Duodenal mucosa (tissue), 2 donors: ENCODE results near the gene GNA15.
A peak's percentile ranks its signal among the peaks of the same experiment; 100 is the strongest.

Experiments used
- H3K27ac ChIP-seq: one replicate; pipeline ENCODE4 v1.7.0; 2013; ENCODE audit warnings: low read depth, low read length
- H3K27me3 ChIP-seq, 2 donors: one replicate each; pipeline ENCODE4 v1.7.0; 2013; ENCODE audit warnings: low read length in 2 of 2, control low read depth in 1 of 2; ENCODE audit not compliant: insufficient read depth in 2 of 2, control insufficient read depth in 1 of 2
- H3K36me3 ChIP-seq, 2 donors: one replicate each; pipeline ENCODE4 v1.7.0; 2013; ENCODE audit warnings: low read length in 2 of 2, control low read depth in 1 of 2; ENCODE audit not compliant: insufficient read depth in 2 of 2, control insufficient read depth in 1 of 2
- H3K4me1 ChIP-seq, 2 donors: one replicate each; pipeline ENCODE4 v1.7.0; 2013; ENCODE audit warnings: low read length in 2 of 2, control low read depth in 1 of 2; ENCODE audit not compliant: insufficient read depth in 2 of 2, control insufficient read depth in 1 of 2
- H3K4me3 ChIP-seq, 2 donors: one replicate each; pipeline ENCODE4 v1.7.0; 2013; ENCODE audit warnings: low read length in 2 of 2, low read depth in 1 of 2
- H3K9ac ChIP-seq, 2 donors: one replicate each; pipeline ENCODE4 v1.7.0; 2013; ENCODE audit warnings: low read length in 2 of 2, low read depth in 1 of 2
- H3K9me3 ChIP-seq, 2 donors: one replicate each; pipeline ENCODE4 v1.7.0; 2013; ENCODE audit warnings: low read length in 2 of 2, control low read depth in 1 of 2; ENCODE audit not compliant: control insufficient read depth in 1 of 2

The GNA15 gene

GRCh38 chr19:3175781-3176714 lies 40.2 kb downstream of the GNA15 start:
- peak overlapping the region; percentile 12 to 48 for H3K9ac ChIP-seq
- H3K4me3 ChIP-seq: no peak overlapping the region
- H3K36me3 ChIP-seq: no peaks in the 10 kb centered on the region
- no peaks in the 10 kb centered on the region for H3K9me3 ChIP-seq
- peak overlapping the region; percentile 46 for H3K27ac ChIP-seq
- H3K27me3 ChIP-seq: no peaks in the 10 kb centered on the region
- peaks cover 16% of the 10 kb centered on the region in 2 donors for H3K4me1 ChIP-seq

- no peak overlapping the region for H3K27ac ChIP-seq
- peaks cover 16% of the 10 kb centered on the region in 2 donors for H3K4me1 ChIP-seq
- H3K4me3 ChIP-seq: peak overlapping the region in 1 of 2 donors; percentile 19
Observed at GRCh38 chr19:3176715-3177501, 41.1 kb downstream of the GNA15 start.

GRCh38 chr19:3178377-3178972 lies 42.6 kb downstream of the GNA15 start, which contains the start of gene S1PR4:
S1PR4 (plus strand) TSS chr19:3178769; CDS start chr19:3178793, 24 bp downstream.
- Histone ChIP-seq H3K27ac (peak within 1 kb of the TSS; percentile 62), H3K9ac (peak within 1 kb of the TSS; percentile 47 to 66), H3K27me3 (no peaks in the 10 kb centered on the region), H3K36me3 (no peaks in the 10 kb centered on the region), H3K9me3 (no peaks in the 10 kb centered on the region), H3K4me1 (peaks cover 16% of the 10 kb centered on the region in 2 donors), H3K4me3 (peak within 1 kb of the TSS; percentile 53 to 55)

More at GRCh38 chr19:3176715-3177501, 41.1 kb downstream of the GNA15 start:
- Histone ChIP-seq H3K36me3 (no peaks in the 10 kb centered on the region), H3K9ac (peak overlapping the region in 1 of 2 donors; percentile 48), H3K27me3 (no peaks in the 10 kb centered on the region), H3K9me3 (no peaks in the 10 kb centered on the region)

- no peaks in the 10 kb centered on the region for H3K27me3 ChIP-seq
- no peaks in the 10 kb centered on the region for H3K36me3 ChIP-seq
- peaks cover 16% of the 10 kb centered on the region in 2 donors for H3K4me1 ChIP-seq
- no peaks in the 10 kb centered on the region for H3K9me3 ChIP-seq
- H3K9ac ChIP-seq: peak overlapping the region; percentile 43 to 66
- peak overlapping the region; percentile 62 for H3K27ac ChIP-seq
- H3K4me3 ChIP-seq: peak overlapping the region; percentile 53 to 55
Observed at GRCh38 chr19:3178973-3179738, 43.3 kb downstream of the GNA15 start.

GRCh38 chr19:3179739-3180293 lies 44.0 kb downstream of the GNA15 start:
- Histone ChIP-seq H3K27me3 (no peaks in the 10 kb centered on the region), H3K9ac (peak overlapping the region; percentile 43 to 66), H3K9me3 (no peaks in the 10 kb centered on the region), H3K4me3 (peak overlapping the region; percentile 53 to 55), H3K36me3 (no peaks in the 10 kb centered on the region), H3K4me1 (peaks cover 16 to 21% of the 10 kb centered on the region in 2 donors), H3K27ac (no peak overlapping the region)

GRCh38 chr19:3183721-3184641 lies 48.1 kb downstream of the GNA15 start:
- Histone ChIP-seq H3K9ac (no peak overlapping the region), H3K27ac (no peak overlapping the region), H3K4me1 (peaks cover 20 to 34% of the 10 kb centered on the region in 2 donors), H3K36me3 (no peaks in the 10 kb centered on the region), H3K27me3 (no peaks in the 10 kb centered on the region), H3K4me3 (no peak overlapping the region), H3K9me3 (no peaks in the 10 kb centered on the region)

GRCh38 chr19:3184847-3185460 lies 49.1 kb downstream of the GNA15 start:
- peak overlapping the region; percentile 60 to 94 for H3K9ac ChIP-seq
- no peaks in the 10 kb centered on the region for H3K9me3 ChIP-seq
- peak overlapping the region; percentile 79 for H3K27ac ChIP-seq
- H3K27me3 ChIP-seq: no peaks in the 10 kb centered on the region
- peaks cover 29 to 43% of the 10 kb centered on the region in 2 donors for H3K4me1 ChIP-seq
- H3K4me3 ChIP-seq: peak overlapping the region; percentile 81
- H3K36me3 ChIP-seq: peaks cover 0 to 3% of the 10 kb centered on the region in 2 donors

- Histone ChIP-seq H3K9me3 (no peaks in the 10 kb centered on the region), H3K4me1 (peaks cover 33 to 48% of the 10 kb centered on the region in 2 donors), H3K9ac (peak within 1 kb of the TSS; percentile 88 to 94), H3K27ac (peak within 1 kb of the TSS; percentile 79), H3K36me3 (peaks cover 0 to 3% of the 10 kb centered on the region in 2 donors), H3K27me3 (no peaks in the 10 kb centered on the region), H3K4me3 (peak within 1 kb of the TSS; percentile 84 to 90)
Observed at GRCh38 chr19:3185461-3186159, 49.8 kb downstream of the GNA15 start, which contains the start of gene NCLN. NCLN (plus strand) TSS chr19:3185930; CDS start chr19:3186031, 101 bp downstream.
